HG03439 (cell line): ENCODE measurements around the gene AGAP1.

Experiments used
- ATAC-seq: cut with Tn5 transposase; IDR thresholded peaks from one replicate; pipeline ENCODE4 v1.9.1; 2021; ENCODE audit warnings: mild to moderate bottlenecking, moderate library complexity; ENCODE audit not compliant: unreplicated experiment

Gene AGAP1

GRCh38 chr2:235486729-235487128 lies 7.1 kb upstream of the AGAP1 start:
- ATAC-seq: no peak

- no peak for ATAC-seq
These were observed 3.9 kb upstream of the AGAP1 start for GRCh38 chr2:235489897-235490296.

- no peak for ATAC-seq
These were observed 946 bp upstream of the AGAP1 start for GRCh38 chr2:235492850-235493344.

GRCh38 chr2:235493402-235493774 lies 455 bp upstream of the AGAP1 start:
- no peak for ATAC-seq

- ATAC-seq: no peak
These were observed 1.0 kb downstream of the AGAP1 start for GRCh38 chr2:235494716-235495372.

- no peak for ATAC-seq
These were observed 1.8 kb downstream of the AGAP1 start for GRCh38 chr2:235495373-235496238.

GRCh38 chr2:235496239-235496621 lies 2.4 kb downstream of the AGAP1 start:
- ATAC-seq: no peak

- ATAC-seq: no peak
These were observed 3.3 kb downstream of the AGAP1 start for GRCh38 chr2:235497096-235497495.

GRCh38 chr2:235498541-235498940 lies 4.7 kb downstream of the AGAP1 start:
- ATAC-seq: no peak

GRCh38 chr2:235498946-235499812 lies 5.3 kb downstream of the AGAP1 start:
- ATAC-seq: no peak

- ATAC-seq: no peak
These were observed 6.4 kb downstream of the AGAP1 start for GRCh38 chr2:235500110-235500760.

GRCh38 chr2:235500761-235501672 lies 7.2 kb downstream of the AGAP1 start:
- no peak for ATAC-seq

GRCh38 chr2:235501673-235502031 lies 7.8 kb downstream of the AGAP1 start:
- ATAC-seq: no peak

GRCh38 chr2:235502336-235502735 lies 8.5 kb downstream of the AGAP1 start:
- ATAC-seq: no peak

- ATAC-seq: no peak
These were observed 10.8 kb downstream of the AGAP1 start for GRCh38 chr2:235504441-235505180.

- no peak for ATAC-seq
These were observed 11.4 kb downstream of the AGAP1 start for GRCh38 chr2:235505181-235505741.

- no peak for ATAC-seq
These were observed 12.6 kb downstream of the AGAP1 start for GRCh38 chr2:235506291-235506996.

GRCh38 chr2:235506997-235507615 lies 13.3 kb downstream of the AGAP1 start:
- ATAC-seq: no peak
